ENCODE results near the gene FCN2.

- no peak for TF ChIP-seq EZH2phosphoT487 (IDR thresholded peaks at IDR 0.05)
- TF ChIP-seq CTCF (IDR thresholded peaks at IDR 0.05): no peak
- no peak for TF ChIP-seq EZH2 (IDR thresholded peaks at IDR 0.05)
Observed at GRCh38 chr9:134863941-134864820, 16.4 kb upstream of the FCN2 start.

All from neural progenitor cell (in vitro differentiated cells).